MCF 10A (cell line): ENCODE measurements around the gene CXCL3. TPM values are rescaled to one million over a fixed set of nuclear protein-coding genes. Genes with fewer than 3 reads are reported as not detected.

ENCODE experiments used
- BruUV-seq: library from RNA; stranded (reverse); fragments of 400-500 nt; replicated peaks from 2 replicates; lab custom pipeline; 2021; lab: Mats Ljungman, UMichigan
- CTCF ChIA-PET: fragments of 300-600 bp; sonication (Branson Sonifier 250); formaldehyde crosslinking; extraction: SDS; loops from one replicate; lab custom pipeline; 2021; ENCODE audit warnings: antibody characterized with exemption, inconsistent platforms; lab: Yijun Ruan, JAX
- POLR2A ChIA-PET: fragments of 300-600, 350-650 bp; sonication (Branson Sonifier 250); formaldehyde crosslinking; extraction: SDS; loops from one replicate; lab custom pipeline; 2020; ENCODE audit warnings: antibody characterized with exemption, inconsistent platforms; lab: Yijun Ruan, JAX
- DNase-seq: peaks from one replicate; pipeline ENCODE4 v3.0.0-alpha.2; 2018; ENCODE audit not compliant: unreplicated experiment
- H3K27ac Mint-ChIP-seq: one replicate; pipeline ENCODE4 v1.8.0; 2022; ENCODE audit warnings: mild to moderate bottlenecking, low read depth, mixed read lengths; ENCODE audit not compliant: unreplicated experiment
- H3K27me3 Mint-ChIP-seq: one replicate; pipeline ENCODE4 v1.8.0; 2022; ENCODE audit warnings: mixed read lengths; ENCODE audit not compliant: insufficient read depth, unreplicated experiment
- H3K36me3 Mint-ChIP-seq: one replicate; pipeline ENCODE4 v1.8.0; 2022; ENCODE audit warnings: mild to moderate bottlenecking, moderate library complexity, mixed read lengths; ENCODE audit not compliant: insufficient read depth, unreplicated experiment
- H3K4me1 Mint-ChIP-seq: one replicate; pipeline ENCODE4 v1.8.0; 2022; ENCODE audit warnings: mixed read lengths; ENCODE audit not compliant: insufficient read depth, unreplicated experiment
- H3K4me3 Mint-ChIP-seq: one replicate; pipeline ENCODE4 v1.8.0; 2022; ENCODE audit warnings: mild to moderate bottlenecking, moderate library complexity, mixed read lengths; ENCODE audit not compliant: unreplicated experiment
- H3K9me3 Mint-ChIP-seq: one replicate; pipeline ENCODE4 v1.8.0; 2022; ENCODE audit warnings: mixed read lengths; ENCODE audit not compliant: unreplicated experiment
- CTCF ChIP-seq: fragments of 200-600 bp; IDR thresholded peaks from one replicate; pipeline ENCODE4 v1.8.0; 2022; ENCODE audit warnings: antibody characterized with exemption, mild to moderate bottlenecking; ENCODE audit not compliant: unreplicated experiment
- intact Hi-C: fragments of 100-400 bp; cut with micrococcal nuclease; formaldehyde crosslinking; loops from 2 replicates; pipeline ENCODE4 v1.14.1; 2022
- total RNA-seq: library from RNA; stranded (reverse); gene quantifications from 2 replicates; pipeline ENCODE4 v1.2.3, GENCODE V29; 2022

The CXCL3 gene
- total RNA-seq, 1 experiment from 2014 or later = 9.8 TPM

GRCh38 chr4:74063859-74064258 is 25.4 kb upstream of the CXCL3 start:
- intact Hi-C loops = no loop called here
- Mint-ChIP-seq H3K4me1 (no peaks in the 10 kb centered on the region), H3K9me3 (no peaks in the 10 kb centered on the region), H3K27ac (no peak overlapping the region), H3K4me3 (no peak overlapping the region), H3K27me3 (no peaks in the 10 kb centered on the region), H3K36me3 (no peaks in the 10 kb centered on the region)
- CTCF ChIA-PET = no interaction called here
- POLR2A ChIA-PET = interaction anchor here (0.6 kb wide), 1 partner anchor 1641 kb away, joined by 3 read pairs; no protein-coding TSS in a partner anchor
- no peak for DNase-seq
- TF ChIP-seq CTCF = no peak
- BruUV-seq = no TSS peak

GRCh38 chr4:74062953-74063352 is 24.5 kb upstream of the CXCL3 start:
- POLR2A ChIA-PET = no interaction called here
- BruUV-seq = no TSS peak
- intact Hi-C loops = no loop called here
- Mint-ChIP-seq H3K36me3 (no peaks in the 10 kb centered on the region), H3K4me1 (peaks cover 5% of the 10 kb centered on the region), H3K27ac (no peak overlapping the region), H3K27me3 (no peaks in the 10 kb centered on the region), H3K9me3 (no peaks in the 10 kb centered on the region), H3K4me3 (no peak overlapping the region)
- CTCF ChIA-PET = no interaction called here
- TF ChIP-seq CTCF = no peak
- no peak for DNase-seq

GRCh38 chr4:74061430-74061829 is 22.9 kb upstream of the CXCL3 start:
- BruUV-seq = no TSS peak
- intact Hi-C loops = no loop called here
- DNase-seq = no peak

More at GRCh38 chr4:74061430-74061829, 22.9 kb upstream of the CXCL3 start:
- POLR2A ChIA-PET = interaction anchor here (1.3 kb wide), 1 partner anchor 54 kb away, joined by 4 read pairs; no protein-coding TSS in a partner anchor
- CTCF ChIA-PET = no interaction called here
- no peaks in the 10 kb centered on the region for H3K36me3 Mint-ChIP-seq
- H3K4me3 Mint-ChIP-seq = no peak overlapping the region
- H3K9me3 Mint-ChIP-seq = no peaks in the 10 kb centered on the region
- H3K4me1 Mint-ChIP-seq = peaks cover 12% of the 10 kb centered on the region
- no peak overlapping the region for H3K27ac Mint-ChIP-seq
- no peaks in the 10 kb centered on the region for H3K27me3 Mint-ChIP-seq
- TF ChIP-seq CTCF = no peak
